ENCODE data around the gene BCAS1. TPM values are rescaled to one million over a fixed set of nuclear protein-coding genes. Genes with fewer than 3 reads are reported as not detected.

The BCAS1 gene
- total RNA-seq, 2 donors from 2014 or later = 2.1 TPM; not detected in 1

GRCh38 chr20:54063992-54064676 lies 6.3 kb downstream of the BCAS1 start:
- DNase-seq (no peak), ATAC-seq (no peak)
- Histone ChIP-seq H3K4me1 (peaks cover 16% of the 10 kb centered on the region), H3K36me3 (replicated peaks in 1 of 2; ENCODE audit: insufficient read depth in 1 of 2, low read depth in 2 of 2) (no peaks in the 10 kb centered on the region), H3K27me3 (no peaks in the 10 kb centered on the region), H3K9me3 (no peaks in the 10 kb centered on the region), H3K27ac (no peak overlapping the region), H3K4me3 (no peak overlapping the region)
- 67 to 90% methylated on average over 9 to 11 of the region's 11 CpGs for WGBS, 2 donors
- no peak for TF ChIP-seq CTCF (IDR thresholded peaks at IDR 0.05)
- TF ChIP-seq POLR2A (IDR thresholded peaks at IDR 0.05) = no peak
- intact Hi-C loops (cut with DNase I) = loop anchor here (10.0 kb wide), 1 partner anchor 489 kb away; no protein-coding TSS in a partner anchor

- H3K9me3 ChIP-seq = no peaks in the 10 kb centered on the region
- no peak for ATAC-seq
- no peak for DNase-seq
- intact Hi-C loops (cut with DNase I) = loop anchor here (10.0 kb wide), 1 partner anchor 489 kb away; no protein-coding TSS in a partner anchor
- no peaks in the 10 kb centered on the region for H3K27me3 ChIP-seq
- 52 to 69% methylated on average over 3 of the region's 3 CpGs for WGBS, 2 donors
- H3K27ac ChIP-seq = no peak overlapping the region
- H3K36me3 ChIP-seq (replicated peaks in 1 of 2; ENCODE audit: insufficient read depth in 1 of 2, low read depth in 2 of 2) = no peaks in the 10 kb centered on the region
- H3K4me3 ChIP-seq = no peak overlapping the region
- TF ChIP-seq CTCF (IDR thresholded peaks at IDR 0.05) (no peak), POLR2A (IDR thresholded peaks at IDR 0.05) (no peak)
- H3K4me1 ChIP-seq = peaks cover 16% of the 10 kb centered on the region
These were observed 6.8 kb downstream of the BCAS1 start for GRCh38 chr20:54063580-54063979.

GRCh38 chr20:54062812-54063280 lies 7.5 kb downstream of the BCAS1 start:
- Histone ChIP-seq H3K36me3 (replicated peaks in 1 of 2; ENCODE audit: insufficient read depth in 1 of 2, low read depth in 2 of 2) (no peaks in the 10 kb centered on the region), H3K4me3 (no peak overlapping the region), H3K9me3 (no peaks in the 10 kb centered on the region), H3K27me3 (no peaks in the 10 kb centered on the region), H3K27ac (no peak overlapping the region), H3K4me1 (peaks cover 9% of the 10 kb centered on the region)
- no peak for ATAC-seq
- intact Hi-C loops (cut with DNase I) = loop anchor here (10.0 kb wide), 1 partner anchor 488 kb away; no protein-coding TSS in a partner anchor
- no peak for DNase-seq
- TF ChIP-seq CTCF (IDR thresholded peaks at IDR 0.05) = peak; percentile 21 to 64 (median 46)
- no peak for TF ChIP-seq POLR2A (IDR thresholded peaks at IDR 0.05)
- 35% methylated on average over 4 of the region's 4 CpGs for WGBS, 2 donors

- WGBS, 2 donors = 63 to 67% methylated on average over 8 of the region's 8 CpGs
- no peak overlapping the region for H3K4me3 ChIP-seq
- no peaks in the 10 kb centered on the region for H3K36me3 ChIP-seq (replicated peaks in 1 of 2; ENCODE audit: insufficient read depth in 1 of 2, low read depth in 2 of 2)
- TF ChIP-seq CTCF (IDR thresholded peaks at IDR 0.05) (no peak), POLR2A (IDR thresholded peaks at IDR 0.05) (no peak)
- H3K27ac ChIP-seq = no peak overlapping the region
- DNase-seq (no peak), ATAC-seq (no peak)
- intact Hi-C loops (cut with DNase I) = loop anchor here (10.0 kb wide), 1 partner anchor 486 kb away; no protein-coding TSS in a partner anchor
- H3K9me3 ChIP-seq = no peaks in the 10 kb centered on the region
- no peaks in the 10 kb centered on the region for H3K27me3 ChIP-seq
- H3K4me1 ChIP-seq = no peaks in the 10 kb centered on the region
These were observed 9.1 kb downstream of the BCAS1 start for GRCh38 chr20:54061101-54061881.

Data from body of pancreas (tissue), 4 donors.